CD8-positive, alpha-beta memory T cell (primary cell): ENCODE results near the gene ITGA7. TPM values are rescaled to one million over a fixed set of nuclear protein-coding genes. Genes with fewer than 3 reads are reported as not detected.

Experiments
- CTCF ChIA-PET: fragments of 350-600 bp; sonication (Branson Sonifier 250); formaldehyde crosslinking; loops from one replicate; lab custom pipeline; 2021; ENCODE audit warnings: antibody characterized with exemption; lab: Charles Lee
- POLR2A ChIA-PET: fragments of 350-600 bp; sonication (Branson Sonifier 250); formaldehyde crosslinking; loops from one replicate; lab custom pipeline; 2021; ENCODE audit warnings: antibody characterized with exemption; lab: Charles Lee
- DNase-seq, 5 donors: peaks; one replicate each; pipeline versions ENCODE4 v3.0.0 to v3.0.0-alpha.2; 2020 to 2022; ENCODE audit warnings: mixed read lengths in 1 of 5
- H3K27ac ChIP-seq: one replicate; pipeline ENCODE4 v1.7.0; 2013; ENCODE audit warnings: low read depth, mild to moderate bottlenecking, low read length, moderate library complexity
- H3K27me3 ChIP-seq: 2 replicates; pipeline ENCODE4 v1.7.0; 2013; ENCODE audit warnings: low read length, mild to moderate bottlenecking; ENCODE audit not compliant: insufficient read depth, poor library complexity, severe bottlenecking
- H3K36me3 ChIP-seq: 2 replicates; pipeline ENCODE4 v1.7.0; 2013; ENCODE audit warnings: mild to moderate bottlenecking, low read length, moderate library complexity; ENCODE audit not compliant: insufficient read depth
- H3K4me1 ChIP-seq: 2 replicates; pipeline ENCODE4 v1.7.0; 2013; ENCODE audit warnings: mild to moderate bottlenecking, low read length, moderate library complexity; ENCODE audit not compliant: insufficient read depth
- H3K4me3 ChIP-seq: 2 replicates; pipeline ENCODE4 v1.7.0; 2013; ENCODE audit warnings: mild to moderate bottlenecking, low read length
- H3K9me3 ChIP-seq: 2 replicates; pipeline ENCODE4 v1.7.0; 2013; ENCODE audit warnings: mild to moderate bottlenecking, low read length
- H3K27ac Mint-ChIP-seq, 8 donors: one replicate each; pipeline ENCODE4 v1.8.0; 2020 to 2021; ENCODE audit warnings: mixed read lengths in 8 of 8, mild to moderate bottlenecking in 6 of 8, inconsistent platforms in 3 of 8, moderate library complexity in 3 of 8
- H3K27me3 Mint-ChIP-seq, 2 donors: one replicate each; pipeline ENCODE4 v1.8.0; 2020 to 2021; ENCODE audit warnings: mixed read lengths in 2 of 2, mild to moderate bottlenecking in 1 of 2, moderate library complexity in 1 of 2
- H3K36me3 Mint-ChIP-seq, 3 donors: one replicate each; pipeline ENCODE4 v1.8.0; 2020 to 2021; ENCODE audit warnings: mixed read lengths in 3 of 3, inconsistent platforms in 1 of 3, mild to moderate bottlenecking in 1 of 3
- H3K4me1 Mint-ChIP-seq, 3 donors: one replicate each; pipeline ENCODE4 v1.8.0; 2020 to 2021; ENCODE audit warnings: mixed read lengths in 3 of 3, inconsistent platforms in 1 of 3, mild to moderate bottlenecking in 1 of 3
- H3K4me3 Mint-ChIP-seq, 7 donors: one replicate each; pipeline ENCODE4 v1.8.0; 2020 to 2021; ENCODE audit warnings: mixed read lengths in 7 of 7, mild to moderate bottlenecking in 6 of 7, moderate library complexity in 4 of 7, inconsistent platforms in 2 of 7
- H3K9me3 Mint-ChIP-seq, 5 donors: one replicate each; pipeline ENCODE4 v1.8.0; 2020 to 2022; ENCODE audit warnings: mixed read lengths in 5 of 5, mild to moderate bottlenecking in 3 of 5, moderate library complexity in 2 of 5, inconsistent platforms in 1 of 5
- polyA plus RNA-seq: library from polyadenylated mRNA; unstranded; fragments of 300-500 nt; fragmentation: Illumina TruSeq; gene quantifications from one replicate; pipeline ENCODE4 v1.2.3, GENCODE V29; 2021
- total RNA-seq, 2 experiments: library from RNA; stranded (reverse); gene quantifications; one replicate each; pipeline ENCODE4 v1.2.3, GENCODE V29; 2021

The ITGA7 gene
- total and polyA plus RNA-seq, 3 experiments from 2014 or later, result 0.36 to 3.1 (median 2.7) TPM

DNA sequence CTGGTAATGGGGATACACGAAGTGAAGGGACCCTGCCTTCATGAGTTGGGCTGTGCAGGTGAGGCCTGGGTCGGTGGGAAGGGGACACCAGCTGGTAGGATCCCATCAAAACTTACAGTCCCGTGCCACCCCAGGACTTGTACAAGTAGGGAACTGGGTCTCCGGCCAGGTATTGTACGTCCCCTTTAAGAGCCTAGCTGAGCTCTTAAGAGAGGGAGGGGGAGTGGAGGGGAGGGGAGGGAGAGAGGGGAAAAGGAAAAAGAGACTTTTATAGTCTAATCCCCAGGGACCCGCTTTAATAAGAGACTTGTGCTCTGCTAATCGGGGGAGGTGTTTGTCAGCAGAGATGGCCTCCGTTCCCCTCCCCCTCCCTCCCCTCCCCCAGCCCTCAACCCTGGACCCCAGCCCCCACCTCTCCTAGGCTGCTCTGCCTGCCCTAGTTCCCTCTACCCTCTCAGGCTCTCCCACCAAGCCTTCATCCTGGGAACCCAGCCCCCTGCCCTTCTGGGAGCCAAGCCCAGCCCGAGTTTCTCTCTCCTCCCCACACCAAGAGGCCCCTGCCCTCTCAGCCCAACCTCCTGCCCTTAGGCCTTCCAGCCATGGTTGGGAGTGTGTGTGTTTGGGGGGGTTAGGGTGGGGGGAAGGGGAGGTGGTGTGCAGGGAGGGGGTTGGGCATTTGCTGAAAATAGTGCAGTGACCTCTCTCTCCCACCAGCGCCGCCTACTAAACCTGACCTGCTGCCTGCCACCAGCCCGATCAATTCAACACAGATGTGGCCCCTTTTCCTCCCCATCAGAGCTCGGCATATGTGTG is 37.9 kb upstream of the ITGA7 start:
- Histone ChIP-seq H3K9me3 (no peaks in the 10 kb centered on the region), H3K27me3 (no peaks in the 10 kb centered on the region), H3K27ac (no peak overlapping the region), H3K4me1 (peaks cover 20% of the 10 kb centered on the region), H3K4me3 (no peak overlapping the region), H3K36me3 (no peaks in the 10 kb centered on the region)
- ChIA-PET CTCF (interaction anchor here (1.8 to 4.0 kb wide), 4 partner anchors 7 to 194 kb away, joined by 8 to 21 read pairs (median 13); no protein-coding TSS in a partner anchor), POLR2A (interaction anchor here (0.5 kb wide), 1 partner anchor 79 kb away, joined by 4 read pairs; no protein-coding TSS in a partner anchor)
- H3K36me3 Mint-ChIP-seq, result peaks cover 0 to 24% (median 3%) of the 10 kb centered on the region in 3 donors
- no peaks in the 10 kb centered on the region for H3K27me3 Mint-ChIP-seq
- peak overlapping the region; percentile 11 to 93 (median 91) for H3K4me3 Mint-ChIP-seq
- no peaks in the 10 kb centered on the region for H3K9me3 Mint-ChIP-seq
- peak overlapping the region in 7 of 8 donors; percentile 4 to 93 (median 82) for H3K27ac Mint-ChIP-seq
- no peak for DNase-seq
- peaks cover 28 to 44% (median 42%) of the 10 kb centered on the region in 3 donors for H3K4me1 Mint-ChIP-seq

DNA sequence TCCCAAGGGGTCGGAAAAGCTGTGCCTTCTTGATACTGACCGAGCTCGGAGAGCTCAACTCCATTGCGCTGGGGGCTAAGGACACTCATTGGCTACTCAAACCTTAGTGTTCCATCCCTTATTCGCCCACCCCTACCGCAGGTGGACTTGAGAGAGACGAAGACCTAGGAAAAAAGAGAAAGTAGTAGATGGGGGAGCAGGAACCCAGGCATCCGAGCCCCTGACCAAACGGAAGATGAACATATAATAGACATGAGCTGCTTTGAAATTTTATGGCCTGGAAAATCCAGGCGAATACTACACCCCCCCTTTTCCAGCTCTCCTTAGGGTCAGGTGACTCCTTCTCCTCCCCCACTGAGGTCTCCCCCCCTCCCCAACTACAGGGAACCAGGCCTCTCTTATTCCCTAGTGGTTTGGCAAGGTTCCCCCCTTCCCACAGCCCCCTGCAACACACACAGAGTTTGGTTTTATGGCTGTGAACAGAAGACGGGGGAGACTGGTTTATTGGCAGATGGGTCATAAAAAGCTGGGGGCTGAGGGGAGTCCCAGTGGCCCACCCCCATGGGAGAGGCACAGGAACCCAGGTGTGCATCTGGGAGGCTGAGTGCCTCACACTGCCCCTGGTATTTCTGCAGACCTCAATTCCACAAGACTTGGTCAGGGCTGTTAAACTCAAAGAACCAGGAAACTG is 36.8 kb upstream of the ITGA7 start:
- DNase-seq, result no peak
- Histone ChIP-seq H3K27me3 (no peaks in the 10 kb centered on the region), H3K27ac (peak overlapping the region; percentile 10), H3K9me3 (no peaks in the 10 kb centered on the region), H3K36me3 (no peaks in the 10 kb centered on the region), H3K4me1 (peaks cover 20% of the 10 kb centered on the region), H3K4me3 (peak overlapping the region; percentile 54)
- Mint-ChIP-seq H3K4me3 (peak overlapping the region; percentile 90 to 96 (median 93)), H3K9me3 (no peaks in the 10 kb centered on the region), H3K4me1 (peaks cover 28 to 44% (median 42%) of the 10 kb centered on the region in 3 donors), H3K27ac (peak overlapping the region; percentile 26 to 93 (median 82)), H3K36me3 (peaks cover 0 to 15% (median 3%) of the 10 kb centered on the region in 3 donors), H3K27me3 (no peaks in the 10 kb centered on the region)
- ChIA-PET POLR2A (interaction anchor here (0.5 to 1.5 kb wide), 5 partner anchors 80 to 263 kb away, joined by 3 to 6 read pairs (median 4); partner anchors contain the start of genes DNAJC14 and RAB5B), CTCF (interaction anchor here (0.7 to 2.8 kb wide), 8 partner anchors 11 to 445 kb away, joined by 3 to 16 read pairs (median 4); partner anchors contain the start of gene SMARCC2)

DNA sequence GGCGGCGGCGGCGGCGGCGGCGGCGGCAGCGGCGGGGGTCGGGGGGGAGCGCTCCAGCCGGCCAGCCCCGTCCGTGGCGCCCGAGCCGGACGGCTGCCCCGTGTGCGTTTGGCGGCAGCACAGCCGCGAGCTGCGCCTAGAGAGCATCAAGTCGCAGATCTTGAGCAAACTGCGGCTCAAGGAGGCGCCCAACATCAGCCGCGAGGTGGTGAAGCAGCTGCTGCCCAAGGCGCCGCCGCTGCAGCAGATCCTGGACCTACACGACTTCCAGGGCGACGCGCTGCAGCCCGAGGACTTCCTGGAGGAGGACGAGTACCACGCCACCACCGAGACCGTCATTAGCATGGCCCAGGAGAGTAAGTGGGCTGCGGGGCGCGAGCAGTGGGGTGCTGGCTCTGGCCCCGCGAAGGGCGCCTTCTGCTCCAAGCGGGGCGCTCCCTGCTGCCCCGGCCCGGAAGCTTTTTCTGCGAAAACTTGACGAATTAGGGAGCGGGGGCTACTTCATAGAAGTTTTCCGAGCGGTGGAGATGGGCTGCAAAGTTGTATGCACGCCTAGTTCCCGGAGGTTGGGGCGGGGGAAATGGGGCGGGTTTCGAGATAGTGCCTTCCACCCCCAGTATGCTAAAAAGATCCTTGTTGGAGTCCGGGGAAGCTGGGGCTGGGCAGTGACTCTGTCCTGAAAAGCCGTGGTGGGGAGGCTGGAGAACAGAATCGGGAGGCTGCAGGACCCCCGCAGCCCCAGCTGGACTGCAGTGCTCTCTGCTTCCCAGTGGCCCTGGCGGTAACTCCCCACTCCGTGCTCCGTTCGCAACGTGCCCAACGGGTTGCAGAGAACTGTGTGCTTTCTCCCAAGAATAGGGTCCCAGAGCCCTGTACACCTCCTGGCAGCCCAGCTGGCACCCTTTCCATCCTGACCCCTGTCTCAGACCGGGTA is 36.0 kb upstream of the ITGA7 start:
- Mint-ChIP-seq H3K4me1 (peaks cover 30 to 47% (median 42%) of the 10 kb centered on the region in 3 donors), H3K9me3 (no peaks in the 10 kb centered on the region), H3K27ac (peak overlapping the region; percentile 60 to 93 (median 84)), H3K4me3 (peak overlapping the region; percentile 90 to 96 (median 93)), H3K36me3 (peaks cover 0 to 7% (median 0%) of the 10 kb centered on the region in 3 donors), H3K27me3 (no peaks in the 10 kb centered on the region)
- DNase-seq, result peak in 4 of 5 donors; percentile 31 to 65 (median 34)
- Histone ChIP-seq H3K27ac (peak overlapping the region; percentile 56), H3K4me1 (peaks cover 23% of the 10 kb centered on the region), H3K4me3 (peak overlapping the region; percentile 54), H3K36me3 (no peaks in the 10 kb centered on the region), H3K9me3 (no peaks in the 10 kb centered on the region), H3K27me3 (no peaks in the 10 kb centered on the region)
- ChIA-PET POLR2A (interaction anchor here (0.6 to 1.5 kb wide), 6 partner anchors 14 to 264 kb away, joined by 3 to 6 read pairs (median 4); partner anchors contain the start of genes BLOC1S1, DNAJC14 and RAB5B), CTCF (interaction anchor here (0.7 to 2.8 kb wide), 10 partner anchors 12 to 446 kb away, joined by 3 to 16 read pairs (median 3); partner anchors contain the start of genes ORMDL2 and SMARCC2)

DNA sequence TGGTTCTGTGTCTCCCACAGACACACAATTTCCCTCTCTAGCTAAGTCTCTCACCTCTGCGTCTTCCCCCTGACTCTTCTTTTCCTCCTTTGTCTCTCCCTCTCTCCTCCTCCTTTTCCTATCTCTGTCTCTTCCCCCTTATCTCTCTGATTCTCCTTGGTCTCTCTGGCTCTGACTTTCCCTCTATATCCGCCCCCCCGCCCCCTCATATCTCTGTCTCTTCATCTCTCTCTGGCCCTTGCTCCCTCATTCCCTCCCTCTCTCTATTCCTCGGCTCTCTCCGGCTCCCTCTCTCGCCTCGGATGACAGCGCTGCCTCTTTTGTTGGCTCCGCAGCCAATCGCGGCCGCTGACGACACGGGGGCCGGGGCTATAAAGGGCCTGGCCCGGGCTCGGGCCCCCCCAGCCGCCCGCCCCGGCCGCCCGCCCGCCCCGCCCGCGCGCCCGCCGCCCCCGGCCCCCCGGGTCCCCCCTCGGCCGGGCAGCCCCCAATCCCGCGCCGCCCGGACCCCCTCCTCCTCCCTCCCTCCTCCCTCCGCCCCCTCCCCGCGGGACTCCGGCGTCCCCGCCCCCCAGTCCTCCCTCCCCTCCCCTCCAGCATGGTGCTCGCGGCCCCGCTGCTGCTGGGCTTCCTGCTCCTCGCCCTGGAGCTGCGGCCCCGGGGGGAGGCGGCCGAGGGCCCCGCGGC is 35.2 kb upstream of the ITGA7 start, which contains the start of gene GDF11:
Gene GDF11, plus strand, starts transcription at position 404 of the 687 bp plus-strand sequence. Its CDS starts 195 bp downstream, at position 599.
- Histone ChIP-seq H3K36me3 (no peaks in the 10 kb centered on the region), H3K27ac (peak within 1 kb of the TSS; percentile 56), H3K9me3 (no peaks in the 10 kb centered on the region), H3K27me3 (no peaks in the 10 kb centered on the region), H3K4me3 (peak within 1 kb of the TSS; percentile 59), H3K4me1 (peaks cover 30% of the 10 kb centered on the region)
- Mint-ChIP-seq H3K4me3 (peak within 1 kb of the TSS; percentile 90 to 96 (median 93)), H3K27ac (peak within 1 kb of the TSS; percentile 60 to 98 (median 88)), H3K4me1 (peaks cover 37 to 53% (median 47%) of the 10 kb centered on the region in 3 donors), H3K27me3 (no peaks in the 10 kb centered on the region), H3K36me3 (peaks cover 0 to 5% (median 0%) of the 10 kb centered on the region in 3 donors), H3K9me3 (no peaks in the 10 kb centered on the region)
- ChIA-PET CTCF (interaction anchor here (0.9 to 2.8 kb wide), 8 partner anchors 13 to 287 kb away, joined by 3 to 16 read pairs (median 3); partner anchors contain the start of genes DGKA and ORMDL2), POLR2A (interaction anchor here (0.6 to 1.5 kb wide), 6 partner anchors 14 to 265 kb away, joined by 3 to 6 read pairs (median 4); partner anchors contain the start of genes BLOC1S1, DNAJC14 and RAB5B)
- DNase-seq, result peak; percentile 61 to 83 (median 68)

DNA sequence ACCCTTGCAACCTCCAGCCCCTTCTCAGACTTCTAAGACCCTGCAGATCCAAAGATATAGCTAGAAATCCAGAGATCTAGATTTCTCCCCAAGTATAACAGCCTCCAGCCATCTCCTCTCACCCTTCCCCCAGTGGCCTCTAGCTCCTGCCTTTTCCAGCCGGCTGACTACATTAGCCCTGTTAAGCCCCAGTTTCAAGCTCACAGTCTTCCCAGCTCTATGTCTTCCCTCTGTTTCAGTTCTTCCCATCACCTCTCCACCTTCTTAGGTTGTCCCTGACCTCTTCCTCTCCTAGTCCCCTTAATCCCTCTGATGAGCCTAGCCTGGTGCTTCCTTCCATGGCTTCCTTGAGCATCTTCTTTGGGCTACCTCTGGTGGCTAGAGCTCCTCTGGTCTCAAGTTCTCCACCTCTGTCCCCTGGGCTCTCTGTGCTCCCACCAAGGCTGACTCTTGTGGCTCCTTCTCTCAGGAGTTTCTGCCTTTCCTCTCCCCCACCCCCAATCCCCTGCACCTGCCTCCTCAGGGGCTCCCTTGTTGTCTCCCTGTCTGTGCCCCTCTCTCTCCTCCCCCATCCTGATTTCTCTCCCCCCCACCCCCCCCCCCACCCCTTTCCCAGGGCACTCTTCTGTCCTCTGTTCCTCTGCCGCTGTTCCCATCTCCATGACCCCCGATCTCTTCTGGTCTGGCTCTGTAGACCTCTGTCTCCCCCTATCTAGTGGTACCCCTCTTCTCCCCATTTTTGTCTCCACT is 34.4 kb upstream of the ITGA7 start:
- peaks cover 37% of the 10 kb centered on the region for H3K4me1 ChIP-seq
- Mint-ChIP-seq H3K4me1 (peaks cover 44 to 55% (median 52%) of the 10 kb centered on the region in 3 donors), H3K27ac (peak overlapping the region; percentile 15 to 98 (median 85))

DNA sequence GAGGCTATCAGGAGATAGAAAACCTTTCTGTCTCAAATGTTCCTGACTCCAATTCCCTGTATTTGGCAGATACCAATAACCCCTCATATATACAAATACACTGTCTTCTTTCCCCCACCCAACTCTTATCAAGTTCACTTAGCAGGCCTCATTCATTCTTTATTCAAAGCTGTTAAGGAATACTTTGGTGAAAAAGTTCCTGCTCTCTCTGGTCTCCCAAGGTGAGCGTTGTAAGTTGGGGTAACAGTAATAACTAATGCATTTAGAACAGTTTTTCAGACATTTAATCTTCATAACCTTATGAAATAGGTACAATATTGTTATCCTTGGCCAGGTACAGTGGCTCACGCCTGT is 31.3 kb upstream of the ITGA7 start:
- H3K27ac ChIP-seq, result no peak overlapping the region
- CTCF ChIA-PET, result interaction anchor here (1.0 to 6.5 kb wide), 33 partner anchors 9 to 467 kb away, joined by 3 to 78 read pairs (median 5); partner anchors contain the start of genes BLOC1S1, CD63, ORMDL2 and PYM1
- H3K9me3 Mint-ChIP-seq, result no peaks in the 10 kb centered on the region

More for the DNA sequence above, 34.4 kb upstream of the ITGA7 start:
- Histone ChIP-seq H3K36me3 (no peaks in the 10 kb centered on the region), H3K27me3 (no peaks in the 10 kb centered on the region), H3K9me3 (no peaks in the 10 kb centered on the region), H3K4me3 (peak overlapping the region; percentile 59), H3K27ac (peak overlapping the region; percentile 42)
- Mint-ChIP-seq H3K36me3 (peaks cover 0 to 5% (median 0%) of the 10 kb centered on the region in 3 donors), H3K4me3 (peak overlapping the region; percentile 70 to 91 (median 82)), H3K27me3 (no peaks in the 10 kb centered on the region), H3K9me3 (no peaks in the 10 kb centered on the region)
- ChIA-PET CTCF (interaction anchor here (0.8 to 6.5 kb wide), 6 partner anchors 76 to 287 kb away, joined by 3 to 78 read pairs (median 3); partner anchors contain the start of genes DGKA, ORMDL2 and SARNP), POLR2A (no interaction called here)
- DNase-seq, result no peak

More for the DNA sequence above, 31.3 kb upstream of the ITGA7 start:
- Mint-ChIP-seq H3K4me1 (peaks cover 30 to 40% (median 33%) of the 10 kb centered on the region in 3 donors), H3K27ac (peak overlapping the region in 5 of 8 donors; percentile 91 to 95 (median 92)), H3K27me3 (no peaks in the 10 kb centered on the region), H3K4me3 (peak overlapping the region in 5 of 7 donors; percentile 81 to 96 (median 85)), H3K36me3 (peaks cover 0 to 5% (median 0%) of the 10 kb centered on the region in 3 donors)
- POLR2A ChIA-PET, result interaction anchor here (1.0 to 2.2 kb wide), 8 partner anchors 9 to 451 kb away, joined by 3 to 12 read pairs (median 7); partner anchors contain the start of genes BLOC1S1, CD63, RAB5B and SMARCC2
- Histone ChIP-seq H3K9me3 (no peaks in the 10 kb centered on the region), H3K4me1 (peaks cover 27% of the 10 kb centered on the region), H3K36me3 (no peaks in the 10 kb centered on the region), H3K4me3 (no peak overlapping the region), H3K27me3 (no peaks in the 10 kb centered on the region)
- no peak for DNase-seq
